Peyer's patch (tissue), 4 donors: ENCODE data around the gene PRKACB.

Experiments
- POLR2A ChIP-seq, 2 donors: fragments of 450-650 bp; IDR thresholded peaks; one replicate each; pipeline ENCODE4 v1.5.1; 2017; ENCODE audit warnings: antibody characterized with exemption in 2 of 2, mild to moderate bottlenecking in 2 of 2, moderate library complexity in 2 of 2
- TF ChIP-seq, protein P1 (sequence below), 6 experiments: fragments of 450-650 bp in 4 of 6; fragments of 200-600 bp in 2 of 6; sonication (generic) in 1 of 6; IDR thresholded peaks; one replicate each; pipeline ENCODE4 v1.5.1; 2017 to 2019; ENCODE audit warnings: antibody characterized with exemption in 6 of 6, mild to moderate bottlenecking in 3 of 6, moderate library complexity in 1 of 6

- TF ChIP-seq, protein P1, sequence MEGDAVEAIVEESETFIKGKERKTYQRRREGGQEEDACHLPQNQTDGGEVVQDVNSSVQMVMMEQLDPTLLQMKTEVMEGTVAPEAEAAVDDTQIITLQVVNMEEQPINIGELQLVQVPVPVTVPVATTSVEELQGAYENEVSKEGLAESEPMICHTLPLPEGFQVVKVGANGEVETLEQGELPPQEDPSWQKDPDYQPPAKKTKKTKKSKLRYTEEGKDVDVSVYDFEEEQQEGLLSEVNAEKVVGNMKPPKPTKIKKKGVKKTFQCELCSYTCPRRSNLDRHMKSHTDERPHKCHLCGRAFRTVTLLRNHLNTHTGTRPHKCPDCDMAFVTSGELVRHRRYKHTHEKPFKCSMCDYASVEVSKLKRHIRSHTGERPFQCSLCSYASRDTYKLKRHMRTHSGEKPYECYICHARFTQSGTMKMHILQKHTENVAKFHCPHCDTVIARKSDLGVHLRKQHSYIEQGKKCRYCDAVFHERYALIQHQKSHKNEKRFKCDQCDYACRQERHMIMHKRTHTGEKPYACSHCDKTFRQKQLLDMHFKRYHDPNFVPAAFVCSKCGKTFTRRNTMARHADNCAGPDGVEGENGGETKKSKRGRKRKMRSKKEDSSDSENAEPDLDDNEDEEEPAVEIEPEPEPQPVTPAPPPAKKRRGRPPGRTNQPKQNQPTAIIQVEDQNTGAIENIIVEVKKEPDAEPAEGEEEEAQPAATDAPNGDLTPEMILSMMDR (IDR thresholded peaks at IDR 0.05) = no peak
- no peak for TF ChIP-seq POLR2A (IDR thresholded peaks at IDR 0.05)
Observed at GRCh38 chr1:84198832-84199231, 54.8 kb downstream of the PRKACB start.
